ENCODE results near the gene COL18A1. TPM values are rescaled to one million over a fixed set of nuclear protein-coding genes. Genes with fewer than 3 reads are reported as not detected.

Gene COL18A1
- total and polyA plus RNA-seq, 9 of the 15 experiments (the other 6 are each of a cell fraction or from before 2014, with no cell fraction given), result 0.14 to 16.4 (median 2.0) TPM

GRCh38 chr21:45551316-45551715 lies 146.4 kb downstream of the COL18A1 start:
- no peak overlapping the region for H2AFZ ChIP-seq (ENCODE audit: low read depth, low read length)
- H3K4me1 ChIP-seq (replicated peaks in 1 of 2; ENCODE audit: control insufficient read depth in 2 of 2, insufficient read depth in 2 of 2, low read length in 2 of 2), result peaks cover 16 to 46% of the 10 kb centered on the region in 2 experiments; a peak in 3 of 5 replicates
- ChIA-PET CTCF (ENCODE audit: low intra/inter-chr PET ratio) (no interaction called here), POLR2A (interaction anchor here (0.6 to 0.7 kb wide), 2 partner anchors 28 to 268 kb away, joined by 3 read pairs; no protein-coding TSS in a partner anchor)
- H3K79me2 ChIP-seq (ENCODE audit: control insufficient read depth, insufficient read depth, low read length), result no peaks in the 10 kb centered on the region
- 17% methylated on average over 8 of the region's 8 CpGs for WGBS (ENCODE audit: insufficient coverage, low coverage, missing lambda C conversion rate)
- no peaks in the 10 kb centered on the region for H3K36me3 ChIP-seq (ENCODE audit: control insufficient read depth, insufficient read depth, low read length)
- BruUV-seq (replicated peaks), result no TSS peak
- H4K20me1 ChIP-seq (replicated peaks; ENCODE audit: control insufficient read depth, insufficient read depth, low read length), result no peaks in the 10 kb centered on the region
- H3K27ac ChIP-seq (ENCODE audit: extremely low read depth, low read depth, low read length), result no peak overlapping the region
- no peak for ATAC-seq
- peak in 1 of 4 experiments; percentile 34 for DNase-seq (ENCODE audit: extremely low read depth in 1 of 4, low spot score in 3 of 4)
- no peak overlapping the region for H3K4me3 ChIP-seq
- FAIRE-seq, result peak; percentile 74
- H3K9me1 ChIP-seq (ENCODE audit: control insufficient read depth, insufficient read depth, low read length), result no peaks in the 10 kb centered on the region
- H3K9me3 ChIP-seq (replicated peaks; ENCODE audit: control insufficient read depth, insufficient read depth, low read depth, low read length), result no peaks in the 10 kb centered on the region
- peaks cover 4 to 13% of the 10 kb centered on the region in 2 experiments; a peak in 3 of 5 replicates for H3K27me3 ChIP-seq (ENCODE audit: control insufficient read depth in 2 of 2, insufficient read depth in 2 of 2, low read length in 2 of 2)
- H3K4me2 ChIP-seq (ENCODE audit: insufficient read depth, low read length), result no peak overlapping the region
- no peak overlapping the region for H3K9ac ChIP-seq (ENCODE audit: insufficient read depth in 1 of 2, low read depth in 2 of 2, low read length in 2 of 2)
- intact Hi-C loops (cut with micrococcal nuclease), result no loop called here
- in situ Hi-C loops (cut with MboI), result no loop called here
- TF ChIP-seq YBX1 (IDR thresholded peaks at IDR 0.05), result no peak
- TF ChIP-seq CREM (IDR thresholded peaks at IDR 0.05; ENCODE audit: low read depth), result peak; percentile 45; the same call in 1 of the 2 replicates
- TF ChIP-seq HOXB6 (CRISPR knock-in tag; IDR thresholded peaks at IDR 0.05; ENCODE audit: borderline replicate concordance), result no peak
- TF ChIP-seq ATF1 (CRISPR knock-in tag; IDR thresholded peaks at IDR 0.05), result no peak
- no peak for TF ChIP-seq ATF1 (tag; IDR thresholded peaks at IDR 0.05)
- no peak for TF ChIP-seq E2F3 (CRISPR knock-in tag; IDR thresholded peaks at IDR 0.05)
- no peak for TF ChIP-seq GABPA (tag; conservative IDR thresholded peaks at IDR 0.05; ENCODE audit: low read depth)
- TF ChIP-seq ATF3 (IDR thresholded peaks at IDR 0.05), result peak; percentile 75
- no peak for TF ChIP-seq ATF3 (CRISPR knock-in tag; conservative IDR thresholded peaks at IDR 0.05)
- TF ChIP-seq C11orf30 (IDR thresholded peaks at IDR 0.05; ENCODE audit: low read depth), result 0 out of 2 replicates have a peak, but pooled peaks have one; percentile 11
- no peak for TF ChIP-seq POLR2AphosphoS5 (IDR thresholded peaks at IDR 0.05; ENCODE audit: control insufficient read depth, insufficient read depth, low read depth, low read length)
- TF ChIP-seq PHF8 (IDR thresholded peaks at IDR 0.05; ENCODE audit: borderline replicate concordance, low read length), result 0 out of 2 replicates have a peak, but pooled peaks have one; percentile 4
- TF ChIP-seq FOXK2 (conservative IDR thresholded peaks at IDR 0.05 in 1 of 2, IDR thresholded peaks at IDR 0.05 in 1 of 2; ENCODE audit: low read depth in 2 of 2), result peak in 1 of 2 experiments; percentile 37; a peak in 1 of 4 replicates
- no peak for TF ChIP-seq ZNF512 (tag; IDR thresholded peaks at IDR 0.05)
- TF ChIP-seq HMGN3 (IDR thresholded peaks at IDR 0.05; ENCODE audit: borderline replicate concordance, extremely low read depth, insufficient read length, low read depth, low read length), result no peak
- no peak for TF ChIP-seq E2F5 (CRISPR knock-in tag; IDR thresholded peaks at IDR 0.05)
- no peak for TF ChIP-seq HNRNPUL1 (IDR thresholded peaks at IDR 0.05; ENCODE audit: low read length)
- TF ChIP-seq RAD51 (IDR thresholded peaks at IDR 0.05; ENCODE audit: borderline replicate concordance, low read depth), result no peak
- peak; percentile 40; the same call in 1 of the 2 replicates for TF ChIP-seq NFE2 (IDR thresholded peaks at IDR 0.05; ENCODE audit: low read depth)
- TF ChIP-seq PHF21A (IDR thresholded peaks at IDR 0.05; ENCODE audit: borderline replicate concordance, low read depth), result peak; percentile 76; the same call in 1 of the 2 replicates
- no peak for TF ChIP-seq CHD1 (IDR thresholded peaks at IDR 0.05; ENCODE audit: low read length)
